SK-N-SH treated with all-trans-retinoic acid at 6 μM for 48 hours (cell line): ENCODE data around the gene FNIP1.

Experiments
- BACH2 ChIP-seq: fragments of 250-450 bp; sonication (Bioruptor Pico); IDR thresholded peaks from 2 replicates; pipeline ENCODE4 v1.9.0; 2021; ENCODE audit warnings: mild to moderate bottlenecking, borderline replicate concordance
- CREB5 ChIP-seq: fragments of 250-450 bp; sonication (Bioruptor Pico); IDR thresholded peaks from 2 replicates; pipeline ENCODE4 v1.5.1; 2020; ENCODE audit warnings: low read depth, mild to moderate bottlenecking, moderate library complexity
- ISL1 ChIP-seq: fragments of 250-450 bp; sonication (Bioruptor Pico); IDR thresholded peaks from 2 replicates; pipeline ENCODE4 v2.1.2; 2022; ENCODE audit warnings: mild to moderate bottlenecking, moderate library complexity
- OSR1 ChIP-seq: fragments of 250-450 bp; sonication (Bioruptor Pico); IDR thresholded peaks from 2 replicates; pipeline ENCODE4 v1.8.0; 2022; ENCODE audit warnings: moderate library complexity, mild to moderate bottlenecking, inconsistent platforms
- PATZ1 ChIP-seq: fragments of 250-450 bp; sonication (Bioruptor Pico); IDR thresholded peaks from 2 replicates; pipeline ENCODE4 v1.8.0; 2020; ENCODE audit warnings: mild to moderate bottlenecking, moderate library complexity, borderline replicate concordance
- PPARA ChIP-seq: fragments of 250-450 bp; sonication (Bioruptor Pico); IDR thresholded peaks from 2 replicates; pipeline ENCODE4 v1.5.0; 2020; ENCODE audit warnings: mild to moderate bottlenecking, borderline replicate concordance
- ZFP3 ChIP-seq: fragments of 250-450 bp; sonication (Bioruptor Pico); IDR thresholded peaks from 2 replicates; pipeline ENCODE4 v1.5.0; 2020; ENCODE audit warnings: mild to moderate bottlenecking, moderate library complexity
- ZFP30 ChIP-seq: fragments of 450-650 bp; formaldehyde crosslinking; IDR thresholded peaks from 2 replicates; pipeline ENCODE4 v1.5.0; 2022; ENCODE audit warnings: mild to moderate bottlenecking, moderate library complexity

GRCh38 chr5:131824631-131825030 lies 27.8 kb upstream of the FNIP1 start:
- no peak for TF ChIP-seq ISL1
- no peak for TF ChIP-seq BACH2
- TF ChIP-seq PPARA (CRISPR knock-in tag), result no peak
- TF ChIP-seq ZFP3 (CRISPR knock-in tag), result no peak
- no peak for TF ChIP-seq PATZ1 (CRISPR knock-in tag)
- no peak for TF ChIP-seq OSR1
- TF ChIP-seq ZFP30 (CRISPR knock-in tag), result no peak
- TF ChIP-seq CREB5, result no peak
